Dendritic cell treated with granulocyte-macrophage colony-stimulating factor and Interleukin-4, amounts not matched to agents 40 ng/mL and 50 ng/mL, for 4 days (primary cell): ENCODE measurements around the gene PLXDC1.

Experiments used
- H3K27ac Mint-ChIP-seq: one replicate; pipeline ENCODE4 v1.8.0; 2022; ENCODE audit warnings: mild to moderate bottlenecking, mixed read lengths
- H3K27me3 Mint-ChIP-seq: one replicate; pipeline ENCODE4 v1.8.0; 2022; ENCODE audit warnings: mild to moderate bottlenecking, mixed read lengths
- H3K36me3 Mint-ChIP-seq: one replicate; pipeline ENCODE4 v1.8.0; 2022; ENCODE audit warnings: low read depth, mixed read lengths
- H3K4me1 Mint-ChIP-seq: one replicate; pipeline ENCODE4 v1.8.0; 2022; ENCODE audit warnings: low read depth, mixed read lengths
- H3K4me3 Mint-ChIP-seq: one replicate; pipeline ENCODE4 v1.8.0; 2022; ENCODE audit warnings: mild to moderate bottlenecking, moderate library complexity, mixed read lengths
- H3K9me3 Mint-ChIP-seq: one replicate; pipeline ENCODE4 v1.8.0; 2022; ENCODE audit warnings: mixed read lengths
- intact Hi-C: fragments of 100-400 bp; cut with micrococcal nuclease; formaldehyde crosslinking; loops from one replicate; pipeline ENCODE4 v1.15.0; 2022

The PLXDC1 gene

GRCh38 chr17:39079836-39080235 lies 71.6 kb downstream of the PLXDC1 start:
- Mint-ChIP-seq H3K27ac (no peak overlapping the region), H3K27me3 (peaks cover 24% of the 10 kb centered on the region), H3K36me3 (no peaks in the 10 kb centered on the region), H3K4me1 (no peaks in the 10 kb centered on the region), H3K9me3 (no peaks in the 10 kb centered on the region), H3K4me3 (no peak overlapping the region)
- intact Hi-C loops, result loop anchor here (10.0 kb wide), 1 partner anchor 155 kb away; no protein-coding TSS in a partner anchor

DNA sequence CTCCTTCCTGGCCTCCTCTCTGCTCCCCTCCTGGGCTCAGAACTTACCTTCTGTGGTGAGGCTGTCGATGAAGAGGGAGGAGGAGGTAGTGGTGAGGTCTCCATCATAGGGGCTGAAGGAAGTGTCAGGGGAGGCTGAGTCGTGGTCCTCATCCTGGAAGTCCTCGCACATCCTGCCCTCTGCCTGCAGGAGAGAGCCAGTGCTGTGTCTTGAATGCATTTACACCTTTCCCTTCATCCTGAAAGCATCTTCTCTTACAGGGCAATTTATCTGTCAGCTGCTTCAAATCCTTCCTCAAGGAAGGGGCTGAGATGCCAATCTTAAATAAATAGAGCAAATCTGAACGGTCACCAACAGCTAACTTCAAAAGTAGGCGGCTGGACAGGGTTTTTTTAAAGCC lies 73.6 kb downstream of the PLXDC1 start:
- no peak overlapping the region for H3K27ac Mint-ChIP-seq
- H3K4me3 Mint-ChIP-seq, result no peak overlapping the region
- no peaks in the 10 kb centered on the region for H3K36me3 Mint-ChIP-seq
- no peaks in the 10 kb centered on the region for H3K4me1 Mint-ChIP-seq
- intact Hi-C loops, result loop anchor here (10.0 kb wide), 1 partner anchor 157 kb away; no protein-coding TSS in a partner anchor
- H3K27me3 Mint-ChIP-seq, result peaks cover 19% of the 10 kb centered on the region
- H3K9me3 Mint-ChIP-seq, result no peaks in the 10 kb centered on the region

GRCh38 chr17:39077252-39077651 lies 74.2 kb downstream of the PLXDC1 start:
- Mint-ChIP-seq H3K4me3 (no peak overlapping the region), H3K27ac (no peak overlapping the region), H3K36me3 (no peaks in the 10 kb centered on the region), H3K9me3 (no peaks in the 10 kb centered on the region), H3K4me1 (no peaks in the 10 kb centered on the region), H3K27me3 (peaks cover 17% of the 10 kb centered on the region)
- intact Hi-C loops, result loop anchor here (10.0 kb wide), 1 partner anchor 158 kb away; no protein-coding TSS in a partner anchor

- no peak overlapping the region for H3K27ac Mint-ChIP-seq
- peaks cover under 1% of the 10 kb centered on the region for H3K4me1 Mint-ChIP-seq
- no peaks in the 10 kb centered on the region for H3K9me3 Mint-ChIP-seq
- H3K4me3 Mint-ChIP-seq, result no peak overlapping the region
- H3K36me3 Mint-ChIP-seq, result no peaks in the 10 kb centered on the region
- H3K27me3 Mint-ChIP-seq, result peaks cover 17% of the 10 kb centered on the region
- intact Hi-C loops, result loop anchor here (10.0 kb wide), 1 partner anchor 160 kb away; no protein-coding TSS in a partner anchor
Observed at GRCh38 chr17:39074676-39075075, 76.8 kb downstream of the PLXDC1 start.

DNA sequence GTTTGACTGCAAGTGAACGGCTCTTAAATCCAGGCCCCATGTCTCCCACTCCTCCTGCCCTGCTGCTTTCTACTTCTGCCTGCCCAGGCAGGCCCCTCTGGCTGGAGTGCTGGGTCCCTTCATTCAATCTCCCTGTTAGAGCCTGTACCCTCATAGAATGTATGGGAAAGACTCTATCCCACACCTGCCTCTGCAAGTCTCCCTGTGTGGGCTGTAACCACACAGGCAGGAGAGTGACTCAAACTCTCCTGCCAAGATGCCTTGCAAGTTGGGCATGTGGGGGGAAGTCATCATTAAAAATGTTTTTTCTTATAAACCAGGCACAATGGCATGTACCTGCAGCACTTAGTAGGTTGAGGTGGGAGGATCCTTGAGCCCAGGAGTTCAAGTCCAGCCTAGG lies 77.5 kb downstream of the PLXDC1 start:
- intact Hi-C loops, result loop anchor here (10.0 kb wide), 1 partner anchor 161 kb away; no protein-coding TSS in a partner anchor
- no peak overlapping the region for H3K27ac Mint-ChIP-seq
- no peak overlapping the region for H3K4me3 Mint-ChIP-seq
- H3K9me3 Mint-ChIP-seq, result no peaks in the 10 kb centered on the region
- H3K4me1 Mint-ChIP-seq, result peaks cover 5% of the 10 kb centered on the region
- H3K36me3 Mint-ChIP-seq, result no peaks in the 10 kb centered on the region
- peaks cover 16% of the 10 kb centered on the region for H3K27me3 Mint-ChIP-seq

DNA sequence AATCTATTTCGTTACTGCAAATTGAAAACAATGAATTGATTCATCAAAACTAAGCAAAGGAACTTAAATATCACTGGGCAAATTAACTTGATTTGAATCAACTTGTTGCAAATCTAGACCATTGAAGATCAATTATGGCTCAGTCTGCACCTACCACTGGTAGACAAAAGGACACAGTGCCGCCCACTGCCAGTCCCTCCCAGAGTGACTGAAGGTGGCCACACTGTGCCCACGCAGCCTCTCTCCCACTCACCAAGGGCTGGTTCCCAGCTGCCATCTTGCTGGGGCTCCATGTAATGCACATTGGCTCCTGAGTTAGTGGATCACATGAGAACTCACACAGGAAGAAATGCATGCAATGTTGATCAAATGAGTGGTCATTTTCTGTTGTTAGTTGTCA lies 78.1 kb downstream of the PLXDC1 start:
- H3K27ac Mint-ChIP-seq, result no peak overlapping the region
- peaks cover 12% of the 10 kb centered on the region for H3K27me3 Mint-ChIP-seq
- H3K4me1 Mint-ChIP-seq, result peaks cover 5% of the 10 kb centered on the region
- no peaks in the 10 kb centered on the region for H3K36me3 Mint-ChIP-seq
- no peak overlapping the region for H3K4me3 Mint-ChIP-seq
- H3K9me3 Mint-ChIP-seq, result no peaks in the 10 kb centered on the region
- intact Hi-C loops, result loop anchor here (10.0 kb wide), 1 partner anchor 161 kb away; no protein-coding TSS in a partner anchor

DNA sequence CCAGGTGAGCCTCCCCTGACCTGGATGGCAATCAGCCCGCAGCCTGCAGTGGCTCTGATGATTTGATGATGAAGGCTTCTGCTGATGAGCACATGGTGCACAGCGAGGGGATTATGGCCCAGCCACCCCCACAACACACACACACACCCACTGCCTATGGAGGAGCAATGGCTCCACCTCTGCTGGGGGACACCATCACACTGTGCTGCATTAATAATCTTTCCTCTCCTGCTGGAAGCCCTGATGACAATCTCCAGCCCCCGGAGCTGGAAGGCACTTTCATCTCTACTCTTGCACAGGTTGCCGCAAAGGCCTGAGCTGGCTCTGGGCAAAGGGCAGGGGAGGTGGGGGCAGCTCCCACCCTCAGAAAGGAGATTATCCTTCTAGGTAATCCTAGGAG lies 79.9 kb downstream of the PLXDC1 start:
- H3K4me1 Mint-ChIP-seq, result peaks cover 18% of the 10 kb centered on the region
- no peaks in the 10 kb centered on the region for H3K9me3 Mint-ChIP-seq
- intact Hi-C loops, result loop anchor here (10.0 kb wide), 1 partner anchor 163 kb away; no protein-coding TSS in a partner anchor
- H3K27ac Mint-ChIP-seq, result no peak overlapping the region
- peaks cover 8% of the 10 kb centered on the region for H3K27me3 Mint-ChIP-seq
- no peaks in the 10 kb centered on the region for H3K36me3 Mint-ChIP-seq
- no peak overlapping the region for H3K4me3 Mint-ChIP-seq

DNA sequence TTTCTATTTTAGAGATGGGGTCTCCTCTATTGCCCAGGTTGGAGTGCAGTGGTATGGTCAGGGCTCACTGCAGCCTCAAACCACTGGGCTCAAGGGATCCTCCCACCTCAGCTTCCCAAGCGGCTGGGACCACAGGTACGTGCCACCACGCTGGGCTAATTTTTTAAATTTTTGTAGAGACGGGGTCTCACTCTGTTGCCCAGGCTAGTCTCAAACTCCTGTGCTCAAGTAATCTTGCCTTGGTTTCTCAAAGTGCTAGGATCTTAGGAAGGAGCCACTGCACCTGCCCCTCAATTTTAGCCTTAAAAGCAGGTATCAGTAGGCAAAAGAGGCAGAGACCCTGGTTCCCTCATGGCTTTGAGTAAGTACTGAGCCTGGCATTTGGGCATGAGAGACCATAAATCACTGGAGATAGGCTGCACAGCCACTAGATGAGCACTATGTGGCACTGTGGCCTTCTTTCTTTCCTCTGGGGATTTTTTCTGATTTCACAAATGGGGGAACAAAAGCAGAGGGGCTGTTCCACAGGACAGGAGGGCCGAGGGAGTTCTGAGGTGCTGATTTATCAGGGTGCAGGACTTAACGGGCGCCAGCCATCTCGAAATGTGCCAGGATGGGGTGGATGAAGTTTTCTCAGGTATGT lies 82.2 kb downstream of the PLXDC1 start:
- intact Hi-C loops, result loop anchor here (1.0 to 10.0 kb wide), 2 partner anchors 84 kb away; no protein-coding TSS in a partner anchor
- H3K27ac Mint-ChIP-seq, result no peak overlapping the region
- H3K4me3 Mint-ChIP-seq, result no peak overlapping the region
- H3K36me3 Mint-ChIP-seq, result no peaks in the 10 kb centered on the region
- H3K9me3 Mint-ChIP-seq, result no peaks in the 10 kb centered on the region
- peaks cover 18% of the 10 kb centered on the region for H3K4me1 Mint-ChIP-seq
- H3K27me3 Mint-ChIP-seq, result peaks cover 3% of the 10 kb centered on the region

DNA sequence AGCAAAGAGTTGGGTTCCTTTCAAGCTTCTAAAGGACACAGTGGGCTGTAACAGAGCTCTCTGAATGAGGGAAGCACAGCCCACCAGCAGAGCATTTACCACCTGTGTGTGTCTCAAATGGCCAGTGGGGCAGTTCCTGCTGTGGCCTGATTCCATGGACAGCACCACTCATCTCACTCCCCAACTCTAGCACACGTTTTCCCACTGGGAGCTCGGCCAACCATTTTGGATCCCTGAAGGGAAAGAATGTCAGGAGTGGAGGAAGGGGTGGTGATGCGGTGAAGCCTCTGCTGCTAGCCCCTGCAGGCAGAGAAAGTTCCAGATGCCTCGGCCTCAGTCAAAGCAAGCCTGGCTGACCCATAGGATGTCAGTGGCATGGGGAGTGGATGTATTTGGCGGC lies 86.6 kb downstream of the PLXDC1 start:
- Mint-ChIP-seq H3K4me1 (peaks cover 18% of the 10 kb centered on the region), H3K4me3 (no peak overlapping the region), H3K27me3 (peaks cover 2% of the 10 kb centered on the region), H3K9me3 (no peaks in the 10 kb centered on the region), H3K36me3 (no peaks in the 10 kb centered on the region), H3K27ac (no peak overlapping the region)
- intact Hi-C loops, result loop anchor here (10.0 kb wide), 1 partner anchor 80 kb away; no protein-coding TSS in a partner anchor

DNA sequence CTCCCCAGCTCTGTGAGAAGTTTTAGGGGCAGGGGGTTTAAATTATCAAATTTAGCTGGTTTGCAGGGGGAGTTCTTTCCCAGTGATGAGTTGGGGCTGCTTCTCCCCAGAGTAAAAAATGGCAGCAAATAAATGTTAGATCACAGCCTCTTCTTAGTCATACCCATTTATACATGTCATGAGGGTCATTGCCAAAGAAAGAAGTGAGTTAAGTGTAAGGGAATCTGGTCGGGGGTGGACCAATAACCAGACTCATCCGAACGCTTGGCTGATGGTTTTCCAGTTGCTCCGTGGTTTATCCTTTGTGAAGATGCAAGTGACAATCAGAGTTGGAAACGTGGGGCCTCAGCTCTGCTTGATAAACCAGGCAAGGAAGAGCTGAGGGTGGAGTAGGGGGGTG lies 87.1 kb downstream of the PLXDC1 start:
- Mint-ChIP-seq H3K36me3 (no peaks in the 10 kb centered on the region), H3K27ac (no peak overlapping the region), H3K4me3 (no peak overlapping the region), H3K27me3 (no peaks in the 10 kb centered on the region), H3K9me3 (no peaks in the 10 kb centered on the region), H3K4me1 (peaks cover 15% of the 10 kb centered on the region)
- intact Hi-C loops, result loop anchor here (10.0 kb wide), 1 partner anchor 80 kb away; no protein-coding TSS in a partner anchor

DNA sequence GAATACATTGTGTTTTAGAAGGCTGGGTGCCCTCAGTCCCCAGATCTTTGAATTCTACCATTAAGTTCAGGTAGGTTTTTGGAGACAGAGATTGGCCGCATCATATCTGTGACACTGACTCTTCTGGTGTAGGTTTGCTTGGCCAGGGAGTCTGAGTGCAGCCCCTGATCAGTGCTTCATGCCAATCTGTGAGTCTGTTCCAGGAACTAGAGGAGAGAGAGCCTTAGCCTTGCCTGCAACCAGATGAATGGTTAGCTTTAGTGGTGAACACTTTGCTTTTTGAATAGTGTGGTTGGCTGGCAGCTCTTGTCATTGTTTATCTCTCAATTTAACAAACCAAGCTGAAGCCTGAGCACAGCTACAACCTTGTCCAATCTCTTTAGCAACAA lies 87.8 kb downstream of the PLXDC1 start:
- Mint-ChIP-seq H3K9me3 (no peaks in the 10 kb centered on the region), H3K36me3 (no peaks in the 10 kb centered on the region), H3K27ac (no peak overlapping the region), H3K4me1 (peaks cover 13% of the 10 kb centered on the region), H3K4me3 (no peak overlapping the region), H3K27me3 (no peaks in the 10 kb centered on the region)
- intact Hi-C loops, result loop anchor here (10.0 kb wide), 1 partner anchor 79 kb away; no protein-coding TSS in a partner anchor

- Mint-ChIP-seq H3K4me1 (peaks cover 13% of the 10 kb centered on the region), H3K9me3 (no peaks in the 10 kb centered on the region), H3K36me3 (no peaks in the 10 kb centered on the region), H3K4me3 (no peak overlapping the region), H3K27ac (no peak overlapping the region), H3K27me3 (no peaks in the 10 kb centered on the region)
- intact Hi-C loops, result loop anchor here (10.0 kb wide), 1 partner anchor 78 kb away; no protein-coding TSS in a partner anchor
Observed at GRCh38 chr17:39062846-39063680, 88.4 kb downstream of the PLXDC1 start.

DNA sequence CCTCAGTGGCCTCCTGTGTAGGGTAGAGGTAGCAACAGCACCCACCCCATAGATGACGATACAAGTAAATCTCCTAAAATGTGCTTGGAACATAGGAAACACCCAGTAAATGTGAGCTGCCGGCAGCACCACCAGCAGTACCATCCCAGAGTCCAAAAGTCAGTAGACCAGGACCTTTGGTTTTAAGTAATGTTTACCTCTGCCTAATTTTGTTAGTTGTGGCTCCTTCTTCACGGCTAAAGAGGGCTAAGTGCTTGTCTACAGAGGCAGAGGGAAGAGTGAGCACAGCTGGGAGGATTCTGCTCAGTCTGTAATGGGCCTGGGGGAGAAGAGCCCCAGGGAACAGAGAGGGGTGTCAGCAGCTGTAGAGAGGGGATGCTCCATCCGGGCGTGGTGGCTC lies 92.9 kb downstream of the PLXDC1 start:
- Mint-ChIP-seq H3K4me1 (peaks cover 14% of the 10 kb centered on the region), H3K27me3 (peaks cover under 1% of the 10 kb centered on the region), H3K4me3 (no peak overlapping the region), H3K9me3 (no peaks in the 10 kb centered on the region), H3K36me3 (no peaks in the 10 kb centered on the region), H3K27ac (no peak overlapping the region)
- intact Hi-C loops, result no loop called here

DNA sequence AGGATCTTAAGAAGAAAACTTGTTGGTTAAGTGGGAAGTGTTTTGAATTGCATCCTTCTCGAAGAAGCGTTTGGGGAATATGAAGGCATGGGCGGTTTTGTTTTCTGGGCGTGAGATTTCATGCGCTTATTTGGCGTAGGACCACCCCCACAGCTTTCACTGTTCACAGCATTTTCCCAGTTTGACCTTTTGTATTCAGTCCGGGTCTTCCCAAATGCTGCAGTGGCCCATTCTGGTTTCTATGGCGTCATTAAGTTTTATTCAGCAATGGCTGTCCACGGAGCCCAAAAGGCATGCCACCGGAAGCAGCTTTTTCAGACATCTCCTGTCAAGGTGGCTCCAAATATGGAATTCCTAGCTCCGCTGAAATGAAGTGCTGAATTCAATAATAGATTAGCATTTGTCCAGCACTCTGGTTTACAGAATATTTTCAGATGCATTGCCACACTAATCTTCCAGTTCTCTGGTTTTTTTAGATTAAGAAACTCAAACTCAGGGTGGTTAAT lies 93.7 kb downstream of the PLXDC1 start:
- H3K4me1 Mint-ChIP-seq, result peaks cover 14% of the 10 kb centered on the region
- H3K27me3 Mint-ChIP-seq, result peaks cover 6% of the 10 kb centered on the region
- no peaks in the 10 kb centered on the region for H3K36me3 Mint-ChIP-seq
- no peaks in the 10 kb centered on the region for H3K9me3 Mint-ChIP-seq
- intact Hi-C loops, result no loop called here
- H3K27ac Mint-ChIP-seq, result peak overlapping the region; percentile 58
- H3K4me3 Mint-ChIP-seq, result peak overlapping the region; percentile 76
